ENCODE data around the gene CELF4.

DNA sequence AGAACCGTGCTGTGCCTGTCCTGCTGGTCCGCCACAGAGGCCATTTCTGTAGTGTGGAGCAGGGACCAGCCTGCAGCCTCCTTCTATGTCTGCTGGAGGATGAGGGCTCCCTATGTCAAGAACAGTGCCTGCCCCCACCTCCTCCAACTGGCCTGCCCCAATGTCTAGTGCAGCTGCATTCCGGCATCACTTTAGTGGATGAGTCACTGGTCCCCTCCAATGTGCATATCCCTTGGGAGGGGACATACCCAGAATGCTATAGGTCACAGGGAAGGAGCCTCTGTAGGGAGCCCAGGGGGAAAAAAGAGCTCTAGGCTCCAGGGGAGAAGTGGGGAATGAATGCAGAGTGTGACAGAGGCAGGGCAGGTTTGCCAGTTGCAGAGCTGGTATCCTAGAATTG, 219.6 kb downstream of the CELF4 start:
- no peak for TF ChIP-seq CTCF (IDR thresholded peaks at IDR 0.05)
- no peak for TF ChIP-seq SIN3A (IDR thresholded peaks at IDR 0.05; ENCODE audit: borderline replicate concordance, insufficient read depth, low read depth, low read length)
